BJ (cell line): ENCODE data around the gene PSEN1. TPM values are rescaled to one million over a fixed set of nuclear protein-coding genes. Genes with fewer than 3 reads are reported as not detected.

Source experiments
- CTCF ChIA-PET: fragments of 350-600 bp; formaldehyde crosslinking; extraction: SDS; loops from one replicate; lab custom pipeline; 2021; ENCODE audit warnings: antibody characterized with exemption, inconsistent platforms; lab: Yijun Ruan, JAX
- POLR2A ChIA-PET: fragments of 300-600 bp; sonication (Branson Sonifier 250); formaldehyde crosslinking; extraction: SDS; loops from one replicate; lab custom pipeline; 2021; ENCODE audit warnings: antibody characterized with exemption; lab: Charles Lee
- DNase-seq: peaks from one replicate; pipeline ENCODE4 v3.0.0-alpha.2; 2011; ENCODE audit warnings: low read depth
- H3K27me3 ChIP-seq: 2 replicates; pipeline ENCODE4 v1.6.0; 2011; ENCODE audit warnings: low read length; ENCODE audit not compliant: control insufficient read depth, insufficient read depth
- H3K36me3 ChIP-seq: 2 replicates; pipeline ENCODE4 v1.5.1; 2011; ENCODE audit warnings: low read length; ENCODE audit not compliant: control insufficient read depth, insufficient read depth
- H3K4me3 ChIP-seq: 2 replicates; pipeline ENCODE4 v1.5.1; 2011; ENCODE audit warnings: low read depth, mild to moderate bottlenecking, control low read depth, low read length
- polyA plus RNA-seq: library from polyadenylated mRNA; depleted of rRNA; stranded (reverse); fragments of >200 nt; gene quantifications from 2 replicates; pipeline ENCODE4 v1.2.3, GENCODE V29; 2011
- TF ChIP-seq, protein P1 (sequence below): IDR thresholded peaks from 2 replicates; pipeline ENCODE4 v1.5.1; 2011; ENCODE audit warnings: low read depth, mild to moderate bottlenecking, control low read depth, inconsistent platforms, low read length, moderate library complexity; ENCODE audit not compliant: insufficient read depth

PSEN1 gene
- polyA plus RNA-seq, 1 experiment: 15.8 TPM

DNA sequence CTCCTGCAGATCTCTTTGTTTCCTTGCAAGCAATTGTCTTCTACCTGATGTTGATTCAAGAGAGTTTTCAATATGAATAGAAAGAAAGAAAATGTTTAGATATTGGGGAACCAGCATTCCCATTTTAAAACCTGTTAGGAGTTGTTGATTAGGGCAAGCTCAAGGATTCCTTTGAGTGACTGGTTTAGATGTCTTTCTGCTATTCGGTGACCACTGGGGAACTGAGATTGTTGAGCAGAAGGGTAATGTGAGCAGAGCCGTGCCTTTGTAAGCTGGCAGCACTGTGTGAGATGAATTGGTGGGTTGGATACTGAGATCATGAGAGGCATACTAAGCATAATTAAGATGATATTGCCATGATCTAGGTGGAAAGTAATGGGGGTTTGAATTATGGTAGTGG is 61.9 kb downstream of the PSEN1 start:
- POLR2A ChIA-PET: no interaction called here
- CTCF ChIA-PET: no interaction called here
- H3K36me3 ChIP-seq: peaks cover 9% of the 10 kb centered on the region

GRCh38 chr14:73203527-73203926 is 67.2 kb downstream of the PSEN1 start:
- DNase-seq: no peak
- TF ChIP-seq, protein P1, sequence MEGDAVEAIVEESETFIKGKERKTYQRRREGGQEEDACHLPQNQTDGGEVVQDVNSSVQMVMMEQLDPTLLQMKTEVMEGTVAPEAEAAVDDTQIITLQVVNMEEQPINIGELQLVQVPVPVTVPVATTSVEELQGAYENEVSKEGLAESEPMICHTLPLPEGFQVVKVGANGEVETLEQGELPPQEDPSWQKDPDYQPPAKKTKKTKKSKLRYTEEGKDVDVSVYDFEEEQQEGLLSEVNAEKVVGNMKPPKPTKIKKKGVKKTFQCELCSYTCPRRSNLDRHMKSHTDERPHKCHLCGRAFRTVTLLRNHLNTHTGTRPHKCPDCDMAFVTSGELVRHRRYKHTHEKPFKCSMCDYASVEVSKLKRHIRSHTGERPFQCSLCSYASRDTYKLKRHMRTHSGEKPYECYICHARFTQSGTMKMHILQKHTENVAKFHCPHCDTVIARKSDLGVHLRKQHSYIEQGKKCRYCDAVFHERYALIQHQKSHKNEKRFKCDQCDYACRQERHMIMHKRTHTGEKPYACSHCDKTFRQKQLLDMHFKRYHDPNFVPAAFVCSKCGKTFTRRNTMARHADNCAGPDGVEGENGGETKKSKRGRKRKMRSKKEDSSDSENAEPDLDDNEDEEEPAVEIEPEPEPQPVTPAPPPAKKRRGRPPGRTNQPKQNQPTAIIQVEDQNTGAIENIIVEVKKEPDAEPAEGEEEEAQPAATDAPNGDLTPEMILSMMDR: no peak
- peaks cover 11% of the 10 kb centered on the region for H3K36me3 ChIP-seq
- H3K4me3 ChIP-seq: no peak overlapping the region
- ChIA-PET CTCF (interaction anchor here (1.1 kb wide), 1 partner anchor 21 kb away, joined by 3 read pairs; no protein-coding TSS in a partner anchor), POLR2A (no interaction called here)
- no peaks in the 10 kb centered on the region for H3K27me3 ChIP-seq

More for the DNA sequence above, 61.9 kb downstream of the PSEN1 start:
- no peak for DNase-seq
- no peak overlapping the region for H3K4me3 ChIP-seq
- no peaks in the 10 kb centered on the region for H3K27me3 ChIP-seq
- TF ChIP-seq, protein P1: no peak

DNA sequence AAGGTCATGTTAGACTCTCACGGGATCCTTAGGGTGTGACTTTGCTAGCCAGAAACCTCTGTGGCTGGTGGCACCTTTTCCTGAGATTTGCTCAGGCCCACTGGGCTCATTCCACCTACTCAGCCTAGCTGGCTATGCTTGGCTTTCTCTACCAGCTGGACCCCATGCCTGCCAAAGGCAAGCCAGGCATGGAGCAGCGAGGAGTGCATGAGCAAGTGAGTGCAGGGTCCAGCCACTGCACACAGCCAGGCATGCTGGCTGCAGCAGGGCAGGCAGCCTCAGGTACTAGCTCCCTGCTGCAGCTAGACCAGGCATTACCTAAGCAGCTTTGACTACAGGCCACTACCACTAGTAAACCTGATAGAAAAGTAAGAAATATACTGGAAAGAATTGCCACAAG is 71.3 kb downstream of the PSEN1 start:
- ChIA-PET CTCF (interaction anchor here (1.6 kb wide), 1 partner anchor 35 kb away, joined by 3 read pairs; no protein-coding TSS in a partner anchor), POLR2A (no interaction called here)
- H3K4me3 ChIP-seq: no peak overlapping the region
- no peaks in the 10 kb centered on the region for H3K27me3 ChIP-seq
- peaks cover 16% of the 10 kb centered on the region for H3K36me3 ChIP-seq
- DNase-seq: no peak
- TF ChIP-seq, protein P1: no peak

- no peak for DNase-seq
- ChIA-PET CTCF (interaction anchor here (0.6 to 1.6 kb wide), 3 partner anchors 35 to 86 kb away, joined by 3 read pairs; no protein-coding TSS in a partner anchor), POLR2A (no interaction called here)
- Histone ChIP-seq H3K27me3 (no peaks in the 10 kb centered on the region), H3K4me3 (no peak overlapping the region), H3K36me3 (peaks cover 19% of the 10 kb centered on the region)
- TF ChIP-seq, protein P1: no peak
These were observed 72.1 kb downstream of the PSEN1 start for GRCh38 chr14:73208390-73208789.

DNA sequence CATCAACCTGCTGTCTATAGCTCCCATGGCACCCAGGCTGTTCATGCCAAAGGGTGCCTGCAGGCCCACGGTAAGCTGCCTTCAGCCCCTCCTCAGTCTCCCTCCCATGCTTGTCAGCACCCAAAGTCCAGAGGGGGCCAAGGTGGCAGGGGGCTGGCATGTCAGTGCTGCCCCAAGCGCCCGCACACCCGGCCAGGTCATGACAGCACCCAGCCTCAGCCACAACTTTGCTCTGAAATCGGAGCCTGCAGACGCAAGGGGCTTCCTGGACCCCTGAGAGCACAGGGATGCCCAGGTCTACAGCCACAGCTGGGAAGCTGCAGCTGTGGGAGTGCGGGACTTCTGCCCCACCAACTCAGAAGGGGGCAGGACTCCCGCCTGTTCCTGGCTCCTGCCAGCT is 72.5 kb downstream of the PSEN1 start:
- POLR2A ChIA-PET: no interaction called here
- H3K27me3 ChIP-seq: no peaks in the 10 kb centered on the region
- CTCF ChIA-PET: interaction anchor here (0.6 to 1.2 kb wide), 3 partner anchors 36 to 86 kb away, joined by 3 to 6 read pairs (median 3); no protein-coding TSS in a partner anchor
- H3K4me3 ChIP-seq: no peak overlapping the region
- H3K36me3 ChIP-seq: peaks cover 19% of the 10 kb centered on the region
- TF ChIP-seq, protein P1: no peak
- DNase-seq: no peak
